ENCODE data around the gene ITIH4. TPM values are rescaled to one million over a fixed set of nuclear protein-coding genes. Genes with fewer than 3 reads are reported as not detected.

The ITIH4 gene
- total and polyA plus RNA-seq, 10 of the 15 experiments (the other 5 are each of a cell fraction or from before 2014, with no cell fraction given): 0.64 to 4.1 (median 1.3) TPM

DNA sequence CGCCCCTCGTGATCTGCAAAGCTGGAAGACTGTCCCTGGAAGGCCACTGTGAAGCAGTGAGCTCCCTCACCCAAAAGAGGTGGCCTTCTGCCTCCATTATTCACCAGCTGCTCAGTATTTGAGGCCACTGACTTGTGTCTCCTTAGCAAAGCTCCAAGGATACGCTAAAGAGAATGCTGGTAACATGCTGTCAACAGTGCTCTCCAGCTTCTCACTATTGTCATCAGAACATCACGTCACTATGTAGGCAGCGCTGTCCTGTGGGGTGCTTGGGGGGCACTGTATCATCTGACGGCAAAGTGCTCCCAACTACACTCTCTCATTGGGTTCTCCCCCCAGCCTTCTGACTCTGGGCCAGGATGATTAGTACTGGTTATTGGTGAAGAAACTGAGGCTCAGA is 14.3 kb downstream of the ITIH4 start:
- in situ Hi-C loops (cut with MboI): no loop called here
- no peak for TF ChIP-seq ZNF217 (IDR thresholded peaks at IDR 0.05)
- no peak for TF ChIP-seq RAD51 (IDR thresholded peaks at IDR 0.05)
- Histone ChIP-seq H3K9me3 (replicated peaks; ENCODE audit: control insufficient read depth, insufficient read depth, low read length) (no peaks in the 10 kb centered on the region), H3K36me3 (ENCODE audit: control insufficient read depth in 2 of 2, insufficient read depth in 2 of 2, low read length in 1 of 2) (no peaks in the 10 kb centered on the region), H2AFZ (ENCODE audit: control insufficient read depth, low read depth, low read length) (no peak overlapping the region), H3K4me1 (ENCODE audit: control insufficient read depth, insufficient read depth, low read length) (no peaks in the 10 kb centered on the region), H4K20me1 (ENCODE audit: control insufficient read depth, insufficient read depth) (no peaks in the 10 kb centered on the region), H3K9ac (ENCODE audit: control insufficient read depth, insufficient read depth, low read length) (no peak overlapping the region), H3K4me3 (no peak overlapping the region), H3K27me3 (replicated peaks in 1 of 2; ENCODE audit: control insufficient read depth in 2 of 2, insufficient read depth in 2 of 2, low read length in 1 of 2) (no peaks in the 10 kb centered on the region), H3K4me2 (ENCODE audit: control insufficient read depth, insufficient read depth) (no peak overlapping the region), H3K79me2 (ENCODE audit: control insufficient read depth, insufficient read depth, low read length) (no peaks in the 10 kb centered on the region), H3K27ac (ENCODE audit: control insufficient read depth, insufficient read depth) (no peak overlapping the region)
- FAIRE-seq (no peak), ATAC-seq (no peak), DNase-seq (ENCODE audit: low read depth, low spot score) (no peak)
- no TSS peak for BruUV-seq (replicated peaks)
- POLR2A ChIA-PET: no interaction called here
- intact Hi-C loops (cut with micrococcal nuclease; ENCODE audit: unreplicated experiment): no loop called here
- SMC1A ChIA-PET (ENCODE audit: uncharacterized antibody, unreplicated experiment): no interaction called here
- CTCF ChIA-PET: interaction anchor here (0.9 to 1.0 kb wide), 2 partner anchors 10 to 29 kb away, joined by 3 to 4 read pairs; no protein-coding TSS in a partner anchor
- RAD21 ChIA-PET (ENCODE audit: unreplicated experiment): no interaction called here
- WGBS (ENCODE audit: insufficient coverage, insufficient replicate concordance, low lambda C conversion rate, missing lambda C conversion rate): 51% methylated on average over 6 of the region's 6 CpGs

DNA sequence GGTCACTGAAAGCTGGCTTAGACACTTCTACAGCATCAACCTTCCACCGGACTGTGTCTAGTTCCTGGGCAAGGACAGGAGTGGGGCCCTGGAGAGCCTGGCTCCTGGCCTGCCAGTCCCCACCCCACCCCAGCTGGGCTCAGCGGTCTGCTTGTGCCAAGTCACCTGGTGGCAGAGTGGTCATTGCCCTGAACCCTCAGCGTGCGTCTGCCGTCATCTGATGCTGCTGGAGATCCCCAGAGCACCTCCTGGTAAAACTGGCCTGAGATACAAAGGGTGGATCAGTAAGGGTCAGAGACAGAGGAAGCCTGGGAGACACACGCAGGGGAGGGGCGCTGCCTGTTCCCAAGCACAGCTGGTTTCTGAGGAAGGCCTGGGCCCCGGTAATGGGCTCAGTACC is 16.7 kb downstream of the ITIH4 start:
- Histone ChIP-seq H3K4me1 (ENCODE audit: control insufficient read depth, insufficient read depth, low read length) (no peaks in the 10 kb centered on the region), H3K27ac (ENCODE audit: control insufficient read depth, insufficient read depth) (no peak overlapping the region), H3K4me3 (no peak overlapping the region), H4K20me1 (ENCODE audit: control insufficient read depth, insufficient read depth) (no peaks in the 10 kb centered on the region), H2AFZ (ENCODE audit: control insufficient read depth, low read depth, low read length) (no peak overlapping the region), H3K36me3 (ENCODE audit: control insufficient read depth in 2 of 2, insufficient read depth in 2 of 2, low read length in 1 of 2) (no peaks in the 10 kb centered on the region), H3K9ac (ENCODE audit: control insufficient read depth, insufficient read depth, low read length) (no peak overlapping the region), H3K27me3 (replicated peaks in 1 of 2; ENCODE audit: control insufficient read depth in 2 of 2, insufficient read depth in 2 of 2, low read length in 1 of 2) (no peaks in the 10 kb centered on the region), H3K4me2 (ENCODE audit: control insufficient read depth, insufficient read depth) (no peak overlapping the region), H3K79me2 (ENCODE audit: control insufficient read depth, insufficient read depth, low read length) (no peaks in the 10 kb centered on the region), H3K9me3 (replicated peaks; ENCODE audit: control insufficient read depth, insufficient read depth, low read length) (no peaks in the 10 kb centered on the region)
- ChIA-PET POLR2A (no interaction called here), SMC1A (ENCODE audit: uncharacterized antibody, unreplicated experiment) (no interaction called here), CTCF (no interaction called here), RAD21 (ENCODE audit: unreplicated experiment) (no interaction called here)
- ATAC-seq (no peak), FAIRE-seq (no peak), DNase-seq (ENCODE audit: low read depth, low spot score) (no peak)
- WGBS (ENCODE audit: insufficient coverage, insufficient replicate concordance, low lambda C conversion rate, missing lambda C conversion rate): 74% methylated on average over 8 of the region's 8 CpGs
- no TSS peak for BruUV-seq (replicated peaks)
- intact Hi-C loops (cut with micrococcal nuclease; ENCODE audit: unreplicated experiment): no loop called here
- TF ChIP-seq STAT3 (IDR thresholded peaks at IDR 0.05; ENCODE audit: low read depth, low read length) (no peak), YY1 (IDR thresholded peaks at IDR 0.05; ENCODE audit: low read depth, low read length) (no peak), CHD1 (IDR thresholded peaks at IDR 0.05; ENCODE audit: low read depth, low read length) (no peak)
- in situ Hi-C loops (cut with MboI): no loop called here

Data from GM12878 (cell line).